IPS-11a (cell line): ENCODE data around the gene IL13RA1.
"Not testable (repeated sequence)": the region's sequence is repeated elsewhere in the genome, so short reads cannot be mapped to it uniquely, and the experiment has no call there.

ENCODE experiments used
- H3K4me3 ChIP-seq: one replicate; pipeline ENCODE4 v1.5.1; 2013; ENCODE audit warnings: low read depth, low read length, control low read depth

IL13RA1 gene

DNA sequence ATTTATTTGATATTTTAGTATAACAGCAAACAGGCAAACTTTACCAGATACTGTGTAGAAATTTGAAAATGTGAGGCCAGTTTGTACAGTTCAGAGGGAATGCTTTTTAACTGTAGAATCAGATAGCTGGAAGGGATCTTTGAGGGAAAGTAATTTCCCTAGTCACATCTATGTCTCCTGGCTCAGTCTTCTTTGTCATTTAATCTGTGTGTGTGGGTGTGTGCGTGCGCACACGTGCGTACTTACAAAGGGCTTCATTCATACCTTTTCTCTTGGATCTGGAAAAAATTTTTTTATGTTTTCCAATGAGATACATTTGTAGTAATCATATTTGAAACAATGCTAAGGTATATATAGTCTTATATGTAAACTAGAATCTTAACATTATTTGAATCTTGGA lies 44.6 kb downstream of the IL13RA1 start:
- no peak overlapping the region for H3K4me3 ChIP-seq

GRCh38 chrX:118773782-118774181 lies 46.4 kb downstream of the IL13RA1 start:
- H3K4me3 ChIP-seq = no peak overlapping the region

- no peak overlapping the region for H3K4me3 ChIP-seq
Observed at GRCh38 chrX:118779581-118779980, 52.2 kb downstream of the IL13RA1 start.

DNA sequence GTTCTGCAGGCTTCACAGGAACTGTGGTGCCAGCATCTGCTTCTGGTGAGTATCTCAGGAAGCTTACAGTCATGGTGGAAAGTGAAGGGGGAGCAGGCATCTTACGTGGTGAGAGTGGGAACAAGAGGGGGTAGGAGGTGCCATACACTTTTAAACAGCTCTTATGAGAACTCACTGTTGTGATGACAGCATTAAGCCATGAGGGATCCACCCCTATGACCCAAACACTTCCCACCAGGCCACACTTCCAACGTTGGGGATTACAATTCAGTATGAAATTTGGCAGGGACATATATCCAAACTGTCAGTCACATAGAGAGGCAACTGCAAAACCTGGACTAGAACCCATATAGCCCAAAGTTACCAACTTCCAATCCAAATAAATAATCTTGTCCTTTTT lies 53.1 kb downstream of the IL13RA1 start:
- H3K4me3 ChIP-seq = no peak overlapping the region

- no peak overlapping the region for H3K4me3 ChIP-seq
Observed at GRCh38 chrX:118780911-118781310, 53.5 kb downstream of the IL13RA1 start.

DNA sequence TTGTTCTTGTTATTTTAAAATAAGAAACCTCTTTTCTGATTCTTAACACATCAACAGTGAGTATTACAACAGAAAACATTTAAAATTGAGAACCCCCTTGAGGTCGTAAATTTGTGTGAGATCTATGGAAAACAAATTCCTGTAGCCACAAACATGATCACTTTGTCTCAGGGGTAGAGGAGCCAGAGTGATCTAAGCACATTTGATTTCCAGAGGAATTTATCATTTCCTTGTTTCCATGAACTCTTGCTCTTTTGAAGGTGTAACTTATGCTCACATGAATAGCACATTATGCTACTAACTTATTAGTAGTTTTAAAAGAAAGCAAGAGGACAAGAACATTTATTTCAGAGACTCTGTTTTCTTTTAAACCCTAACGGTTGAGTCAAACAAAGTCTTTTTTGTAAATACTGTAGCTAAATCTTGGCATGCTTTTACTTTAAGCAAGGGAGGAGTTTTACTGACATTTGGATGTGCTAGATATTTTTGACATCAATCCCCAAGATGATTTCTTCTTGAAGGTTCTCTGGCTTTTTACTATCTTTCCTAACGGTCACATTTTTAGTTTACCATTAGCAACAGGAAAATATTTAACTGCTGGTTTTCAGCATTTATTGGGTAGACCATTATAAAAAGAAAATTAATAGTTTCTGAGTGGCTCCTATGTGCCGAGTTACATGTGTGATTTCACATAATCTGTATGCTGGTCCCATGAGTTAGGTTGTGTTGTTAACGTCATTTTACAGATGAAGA lies 68.3 kb downstream of the IL13RA1 start:
- no peak overlapping the region for H3K4me3 ChIP-seq

- no peak overlapping the region for H3K4me3 ChIP-seq
Observed at GRCh38 chrX:118802857-118803256, 75.5 kb downstream of the IL13RA1 start.

DNA sequence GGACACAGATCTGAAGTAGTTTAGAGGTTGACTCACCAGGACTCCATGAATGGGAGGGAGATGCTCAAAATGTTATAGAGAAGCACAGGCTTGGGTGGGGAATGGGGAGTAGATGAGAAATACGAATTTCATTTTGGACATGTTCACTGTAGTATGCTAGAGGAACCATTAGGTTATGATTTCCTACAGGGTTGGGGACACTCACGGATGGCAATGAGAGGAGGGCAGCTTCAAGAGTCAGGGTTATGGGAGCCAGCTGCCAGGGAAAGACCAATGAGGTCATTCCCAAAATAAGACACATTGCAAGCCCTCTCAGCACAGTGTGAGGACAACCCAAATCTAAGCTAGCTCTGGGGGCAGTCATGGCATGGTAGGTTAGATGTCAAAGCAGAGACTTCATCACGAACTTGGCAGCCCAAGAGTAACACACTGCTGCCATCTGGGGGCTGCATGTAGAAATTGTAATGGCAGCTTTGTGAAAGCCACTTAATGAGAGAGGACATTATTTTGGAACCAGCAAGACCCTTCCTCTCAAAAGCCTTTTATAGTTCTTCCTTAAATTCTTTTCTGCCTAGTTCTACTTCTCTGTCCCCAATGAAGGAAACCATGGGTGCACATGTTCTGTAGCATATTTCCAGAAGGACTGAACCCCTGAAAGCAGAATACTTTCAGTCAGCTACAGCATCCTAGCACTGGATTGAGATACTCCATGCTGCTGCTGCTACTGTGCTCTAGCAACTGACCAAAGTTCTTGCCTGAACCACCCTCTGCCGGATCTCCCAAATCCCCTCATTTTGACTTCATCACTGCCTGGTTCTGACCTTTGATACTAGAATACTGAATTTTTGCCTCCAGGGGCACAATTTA lies 80.0 kb downstream of the IL13RA1 start:
- no peak overlapping the region for H3K4me3 ChIP-seq

GRCh38 chrX:118817257-118817656 lies 89.9 kb downstream of the IL13RA1 start:
- not testable (repeated sequence) for H3K4me3 ChIP-seq

DNA sequence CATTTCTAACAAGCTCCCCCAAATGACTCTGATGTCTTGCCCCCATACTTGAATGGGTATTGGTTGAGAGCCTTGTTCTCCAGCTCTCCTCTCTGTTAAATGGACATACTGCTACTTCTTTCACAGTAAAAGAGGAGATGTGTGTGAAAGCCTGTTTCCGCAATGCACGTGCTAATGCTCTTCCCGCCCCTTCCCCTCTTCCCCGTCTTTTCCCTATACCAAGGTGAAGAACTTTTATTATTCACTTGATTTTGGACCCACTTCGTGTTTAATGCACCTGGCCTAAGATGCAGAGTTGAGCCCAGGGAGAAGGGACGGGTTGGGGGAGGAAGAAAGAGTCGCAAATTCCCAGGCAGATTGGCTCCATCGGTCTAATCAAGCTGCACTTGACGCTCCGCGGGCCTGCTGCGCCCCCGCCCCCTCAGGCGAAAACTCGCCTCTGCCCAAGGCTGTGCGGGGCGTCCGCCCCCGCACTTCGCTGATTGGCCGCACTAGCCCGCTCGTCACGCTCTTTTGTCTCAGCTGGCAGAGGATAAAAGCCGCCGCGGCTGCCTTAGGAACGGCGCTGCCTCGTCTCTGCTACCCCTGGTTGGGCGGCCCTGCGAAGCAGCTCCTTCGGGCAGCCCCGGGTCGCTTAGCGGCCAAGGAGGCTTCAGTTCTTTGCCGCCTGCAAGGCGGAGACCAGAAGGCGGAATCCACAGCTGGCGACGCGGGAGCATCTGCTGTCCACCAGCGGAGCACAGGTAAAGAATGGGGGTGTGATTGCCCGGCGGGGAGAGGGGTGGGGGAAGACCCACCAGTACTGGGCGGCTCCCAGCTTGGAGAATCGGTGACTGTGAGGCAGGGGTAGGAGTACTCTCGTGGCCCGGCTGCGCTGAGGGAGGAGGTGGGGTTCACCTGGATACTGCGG lies 96.1 kb downstream of the IL13RA1 start, which contains the start of gene ZCCHC12:
Gene ZCCHC12 (plus strand): TSS at position 562 of the 910 bp plus-strand sequence. CDS start 1,421 bp downstream, outside the sequence.
- no peak within 1 kb of the TSS for H3K4me3 ChIP-seq

- no peak overlapping the region for H3K4me3 ChIP-seq
Observed at GRCh38 chrX:118824173-118824730, 96.8 kb downstream of the IL13RA1 start.

DNA sequence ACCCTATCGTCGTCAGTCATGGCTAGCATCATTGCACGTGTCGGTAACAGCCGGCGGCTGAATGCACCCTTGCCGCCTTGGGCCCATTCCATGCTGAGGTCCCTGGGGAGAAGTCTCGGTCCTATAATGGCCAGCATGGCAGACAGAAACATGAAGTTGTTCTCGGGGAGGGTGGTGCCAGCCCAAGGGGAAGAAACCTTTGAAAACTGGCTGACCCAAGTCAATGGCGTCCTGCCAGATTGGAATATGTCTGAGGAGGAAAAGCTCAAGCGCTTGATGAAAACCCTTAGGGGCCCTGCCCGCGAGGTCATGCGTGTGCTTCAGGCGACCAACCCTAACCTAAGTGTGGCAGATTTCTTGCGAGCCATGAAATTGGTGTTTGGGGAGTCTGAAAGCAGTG lies 97.8 kb downstream of the IL13RA1 start:
- H3K4me3 ChIP-seq = no peak overlapping the region

- H3K4me3 ChIP-seq = peak overlapping the region; percentile 27
Observed at GRCh38 chrX:118839334-118839958, 112.0 kb downstream of the IL13RA1 start.
